GM18909 (cell line): ENCODE measurements around the gene INPP4B.

Source experiments
- ATAC-seq: cut with Tn5 transposase; IDR thresholded peaks from one replicate; pipeline ENCODE4 v1.9.1; 2021; ENCODE audit warnings: mild to moderate bottlenecking; ENCODE audit not compliant: unreplicated experiment, poor library complexity

Gene INPP4B

DNA sequence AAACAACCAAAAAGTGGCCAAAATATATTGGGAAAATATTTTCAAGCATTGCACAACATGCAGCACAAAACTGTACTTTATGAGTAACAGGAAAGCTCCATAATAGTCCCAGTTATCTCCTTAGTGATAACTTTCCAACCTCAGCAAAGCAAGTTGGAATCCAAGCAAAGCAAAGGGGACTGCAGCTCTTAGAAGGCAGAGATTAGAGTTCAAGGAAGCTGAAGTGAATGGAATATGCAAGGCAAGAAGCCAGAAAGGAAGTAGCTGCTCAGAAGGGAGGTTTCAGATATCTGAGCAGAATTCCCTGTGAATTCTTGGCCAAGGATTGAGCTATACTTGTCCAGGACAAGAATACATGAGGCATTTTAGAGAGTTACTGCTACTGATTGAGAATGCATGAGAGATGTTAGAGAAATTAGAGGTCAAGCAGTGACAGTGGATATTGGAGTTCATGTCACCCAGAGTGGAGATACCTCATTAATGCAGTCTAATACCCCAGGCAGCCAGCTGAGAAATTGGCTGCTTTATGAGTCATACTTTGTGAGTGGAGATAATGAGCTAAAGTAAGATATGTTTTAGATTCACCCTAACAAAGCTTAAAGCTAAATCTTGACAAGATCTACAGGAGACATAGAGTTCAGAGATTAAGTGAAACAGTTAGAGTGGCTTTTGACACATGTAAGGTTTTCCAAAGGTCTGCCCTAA lies 102.8 kb downstream of the INPP4B start:
- no peak for ATAC-seq

DNA sequence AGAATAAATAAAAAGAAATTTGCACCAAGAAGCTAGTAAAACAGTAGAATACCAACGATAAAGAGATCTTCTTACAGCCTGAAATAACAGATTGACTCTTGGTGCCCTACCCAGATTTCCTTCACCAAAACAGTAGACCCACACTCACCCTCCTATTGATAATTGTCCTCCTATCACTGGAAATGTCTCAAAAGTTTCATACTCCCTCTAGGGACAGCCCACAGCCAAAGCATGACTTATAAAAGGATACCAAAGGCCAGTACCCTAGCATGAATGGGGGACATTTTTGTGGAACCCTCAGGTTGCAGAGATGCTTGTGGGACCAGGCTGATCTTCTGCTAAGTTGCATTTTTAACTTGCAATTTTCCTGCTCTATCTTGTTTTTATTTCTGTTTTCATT lies 104.1 kb downstream of the INPP4B start:
- no peak for ATAC-seq

DNA sequence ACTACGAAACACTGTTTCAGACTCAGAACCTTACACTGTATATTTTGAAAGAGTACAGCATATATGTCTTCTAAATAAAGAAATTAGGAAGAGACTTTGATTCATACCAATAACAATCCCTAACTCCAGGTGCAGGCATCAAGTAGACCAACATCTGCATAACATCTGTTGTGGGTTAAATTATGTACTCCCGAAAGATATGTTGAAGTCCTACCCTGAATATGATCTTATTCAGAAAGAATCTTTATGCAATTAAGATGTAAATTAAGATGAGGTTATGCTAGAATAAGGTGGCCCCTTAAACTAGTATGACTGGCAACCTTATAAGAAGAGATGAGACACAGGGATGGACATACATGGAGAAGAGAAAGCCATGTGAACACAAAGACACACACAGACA lies 117.9 kb downstream of the INPP4B start:
- no peak for ATAC-seq

DNA sequence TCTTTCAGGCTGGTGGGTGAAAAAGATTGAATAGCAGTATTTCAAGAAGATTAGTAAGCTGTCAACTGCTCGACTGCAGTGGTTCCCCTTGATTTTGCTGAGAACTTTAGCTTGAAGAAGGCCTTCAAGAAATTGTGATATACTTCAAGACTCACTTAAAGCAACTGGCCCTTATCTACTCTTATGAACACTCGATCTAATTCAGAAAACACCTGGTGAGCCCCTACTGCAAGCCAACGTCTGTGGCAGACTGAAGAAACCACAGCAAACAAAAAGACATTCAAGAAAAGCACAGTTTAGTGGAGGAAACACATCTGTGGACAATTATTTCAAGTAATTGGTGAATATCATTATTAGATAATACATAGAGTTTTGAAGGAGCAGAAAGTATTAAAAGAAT lies 119.0 kb downstream of the INPP4B start:
- no peak for ATAC-seq

DNA sequence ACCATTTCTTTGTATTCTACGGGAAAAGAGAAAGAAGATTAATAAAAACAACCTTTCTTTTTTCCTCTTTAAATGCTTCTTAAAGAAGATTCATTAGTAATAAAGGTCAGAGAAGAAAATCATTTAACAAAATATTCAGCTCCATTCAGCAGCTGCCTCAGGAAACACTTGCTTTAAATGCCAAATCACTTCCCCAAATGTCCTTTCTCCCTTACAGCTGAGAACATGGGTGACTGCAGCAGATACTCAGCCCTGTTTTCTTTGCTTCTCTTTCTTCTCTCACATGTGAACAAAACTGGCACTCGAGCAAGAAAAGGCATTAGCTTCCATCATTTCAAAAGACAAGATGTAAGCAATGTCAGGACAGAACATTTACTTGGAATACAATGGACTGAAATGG lies 120.2 kb downstream of the INPP4B start:
- no peak for ATAC-seq

DNA sequence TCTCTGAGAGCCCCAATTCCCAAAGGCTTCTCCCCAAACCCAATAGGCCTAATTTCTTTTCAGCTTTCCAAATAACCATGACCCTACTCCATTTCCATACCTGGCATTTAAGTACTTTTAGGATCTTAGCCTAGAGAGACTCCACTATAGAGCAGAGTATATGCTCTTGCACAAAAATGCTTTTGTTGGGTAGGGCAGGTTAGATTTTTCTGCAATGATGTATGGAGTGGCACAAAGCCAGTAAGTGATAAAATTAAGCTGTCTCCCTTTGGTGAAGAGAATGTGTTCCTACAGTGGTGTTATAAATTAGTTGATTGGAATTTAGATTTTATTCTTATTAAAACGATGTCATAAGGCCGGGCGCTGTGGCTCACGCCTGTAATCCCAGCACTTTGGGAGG lies 124.9 kb downstream of the INPP4B start:
- ATAC-seq, result no peak

DNA sequence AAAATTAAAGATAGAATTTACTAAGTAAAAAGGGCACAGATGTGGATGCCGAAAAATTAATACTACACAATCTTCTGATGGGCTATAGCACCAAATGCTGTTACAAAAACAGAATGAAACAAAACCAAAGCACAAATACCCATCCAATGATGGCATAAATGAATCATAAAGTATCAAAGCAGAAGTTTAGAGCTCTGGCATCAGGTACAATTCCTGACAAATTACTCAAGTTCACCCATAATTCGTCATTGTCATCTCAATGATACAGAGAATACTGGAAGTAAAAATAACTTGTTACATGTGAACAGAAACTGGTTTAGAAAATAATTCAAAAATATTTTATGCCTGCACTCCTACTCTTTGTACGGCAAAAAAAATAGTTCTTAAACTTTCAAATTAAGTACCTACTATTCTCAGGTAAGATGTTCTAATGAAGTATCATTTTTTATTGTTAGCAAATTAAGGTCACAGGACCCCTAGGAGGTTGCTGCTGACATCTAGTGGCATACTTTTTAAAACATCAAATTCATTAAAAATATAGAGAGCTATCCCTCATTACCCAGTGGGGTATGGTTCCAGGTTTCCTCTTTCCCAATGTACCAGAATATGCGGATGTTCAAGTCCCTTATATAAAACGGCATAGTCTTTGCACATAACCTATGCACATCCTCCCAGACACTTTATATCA lies 126.1 kb downstream of the INPP4B start:
- no peak for ATAC-seq

DNA sequence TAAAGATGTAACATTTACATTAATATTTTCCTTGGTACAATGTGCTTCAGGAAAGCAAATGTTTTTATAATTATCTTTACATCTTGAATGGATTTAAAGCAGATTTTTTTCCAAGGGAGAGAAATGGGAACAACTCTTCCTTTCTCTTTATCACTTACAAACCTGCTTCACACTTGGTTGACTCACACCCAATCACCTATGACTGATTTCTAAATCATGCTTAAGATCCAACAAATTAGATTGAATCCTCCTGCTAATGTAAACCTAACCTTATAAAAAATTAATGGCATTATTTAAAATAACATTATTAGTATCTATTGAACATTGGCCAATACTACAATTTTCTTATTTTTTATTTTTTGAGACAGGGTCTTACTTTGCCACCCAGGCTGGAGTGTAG lies 127.1 kb downstream of the INPP4B start:
- no peak for ATAC-seq

DNA sequence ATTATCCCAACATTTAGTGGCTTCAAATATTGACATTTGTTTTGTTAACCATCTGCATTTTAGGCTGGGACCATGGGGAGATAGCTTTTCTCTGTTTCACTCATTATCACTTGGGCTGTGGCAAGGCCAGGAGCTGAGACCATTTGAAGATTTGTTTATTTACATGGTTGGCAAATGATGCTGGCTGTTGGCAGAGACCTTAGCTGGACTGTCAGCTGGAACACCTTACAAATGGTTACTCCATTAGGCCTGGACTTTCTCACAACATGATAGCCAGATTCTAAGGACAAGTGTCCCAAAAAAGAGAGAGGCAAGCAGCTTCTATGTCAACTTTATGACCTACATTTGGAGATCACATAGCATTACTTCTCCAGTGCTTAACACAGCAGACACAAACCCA lies 130.4 kb downstream of the INPP4B start:
- ATAC-seq, result no peak

DNA sequence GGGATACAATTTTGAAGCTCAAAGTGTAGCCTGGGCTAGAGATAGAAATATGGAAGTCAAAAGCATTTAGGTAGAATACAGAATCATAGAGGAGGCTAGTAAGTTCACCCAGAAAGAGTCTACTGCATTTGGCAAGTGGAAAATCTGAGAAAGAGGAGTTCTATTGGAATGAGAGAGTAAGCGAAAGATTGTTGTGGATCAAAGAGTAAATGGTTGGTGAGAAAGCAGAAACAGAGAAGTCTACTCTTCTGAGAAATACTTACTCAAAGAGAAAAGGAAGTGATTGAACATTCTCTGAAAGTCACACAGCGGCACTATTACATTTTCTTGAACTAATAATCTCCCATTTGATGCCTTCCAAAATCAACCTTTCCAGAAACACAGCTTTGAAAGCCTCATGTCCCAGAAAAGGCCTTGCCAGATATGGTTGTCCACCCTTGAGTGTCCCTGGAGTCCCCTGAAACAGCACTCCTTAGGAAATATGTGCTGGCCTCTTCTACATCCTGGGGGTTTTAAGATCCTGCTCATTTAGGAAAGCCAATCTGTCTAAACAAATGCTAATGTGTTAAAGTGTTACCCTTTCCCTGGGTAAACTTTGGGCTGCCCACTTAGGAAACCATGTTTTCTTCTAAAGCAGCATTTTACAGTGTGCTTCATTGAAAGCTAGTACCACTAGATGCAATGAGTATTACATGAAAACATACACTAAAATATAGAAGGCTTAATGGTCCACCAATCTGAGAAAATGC lies 132.6 kb downstream of the INPP4B start:
- no peak for ATAC-seq

DNA sequence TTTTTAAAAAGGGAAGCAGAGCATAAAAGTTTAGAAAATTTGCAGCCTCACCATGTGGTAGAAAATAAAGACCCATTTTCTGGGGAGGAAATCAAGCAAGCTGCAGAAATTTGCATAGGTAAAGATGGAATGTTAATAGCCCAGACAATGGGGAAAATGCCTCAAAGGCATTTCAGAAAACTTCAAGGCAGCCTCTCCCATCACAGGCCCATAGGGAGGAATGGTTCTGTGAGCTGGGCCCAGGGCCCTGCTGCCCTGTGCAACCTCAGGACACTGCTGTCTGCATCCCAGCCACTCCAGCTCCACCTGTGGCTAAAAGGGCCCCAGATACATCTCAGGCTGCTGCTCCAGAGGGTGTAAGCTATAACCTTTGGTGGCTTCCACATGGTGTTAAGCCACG lies 137.9 kb downstream of the INPP4B start:
- ATAC-seq, result no peak

DNA sequence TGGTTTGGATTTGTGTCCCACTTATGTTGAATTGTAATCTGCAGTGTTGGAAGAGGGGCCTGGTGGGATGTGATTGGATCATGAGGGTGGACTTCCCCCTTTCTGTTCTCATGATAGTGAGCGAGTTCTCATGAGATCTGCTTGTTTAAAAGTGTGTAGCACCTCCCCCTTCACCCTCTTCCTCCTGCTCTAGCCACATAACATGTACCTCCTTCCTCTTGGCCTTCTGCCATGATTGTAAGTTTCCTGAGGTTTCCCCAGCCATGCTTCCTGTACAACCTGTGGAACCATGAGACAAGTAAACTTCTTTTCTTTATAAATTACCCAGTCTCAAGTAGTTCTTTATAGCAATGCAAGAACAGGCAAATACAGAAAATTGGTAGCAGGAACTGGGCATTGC lies 138.7 kb downstream of the INPP4B start:
- no peak for ATAC-seq

DNA sequence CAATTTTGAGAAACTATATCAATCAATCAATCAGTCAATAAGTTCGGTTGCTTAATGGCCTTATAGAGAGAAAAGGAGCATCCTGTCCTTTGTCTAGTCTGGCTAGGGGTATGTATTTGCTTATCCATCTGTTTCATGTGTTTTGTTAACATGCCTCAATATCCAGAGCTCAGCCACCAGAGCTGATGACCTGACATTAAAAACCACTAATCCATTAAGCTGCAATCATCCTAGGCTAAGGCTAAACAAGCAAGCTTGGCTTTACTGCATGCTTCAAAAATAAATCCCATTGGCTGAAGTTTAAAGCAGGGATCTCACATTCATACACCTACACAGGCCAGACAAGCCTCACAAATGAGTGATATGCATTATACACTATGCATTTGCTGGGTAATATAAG lies 139.7 kb downstream of the INPP4B start:
- no peak for ATAC-seq

DNA sequence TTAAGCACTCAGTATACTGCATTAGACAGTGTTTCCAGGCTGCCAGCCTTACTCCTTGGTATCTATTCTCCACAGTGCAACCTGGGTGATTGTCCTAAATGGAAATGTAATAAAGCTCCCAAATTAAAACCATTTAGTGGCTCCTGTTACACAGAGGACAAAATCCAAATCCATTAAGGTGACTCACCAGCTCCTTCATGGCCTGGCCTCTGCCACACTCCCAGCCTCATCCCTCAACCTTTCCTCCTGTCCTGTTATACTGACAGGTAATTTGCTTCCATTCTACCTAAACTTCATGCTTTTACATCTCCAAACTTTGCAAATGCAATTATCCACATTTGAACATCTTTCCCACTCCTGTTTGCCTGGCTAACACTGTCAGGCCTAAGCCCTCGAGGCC lies 140.3 kb downstream of the INPP4B start:
- no peak for ATAC-seq

DNA sequence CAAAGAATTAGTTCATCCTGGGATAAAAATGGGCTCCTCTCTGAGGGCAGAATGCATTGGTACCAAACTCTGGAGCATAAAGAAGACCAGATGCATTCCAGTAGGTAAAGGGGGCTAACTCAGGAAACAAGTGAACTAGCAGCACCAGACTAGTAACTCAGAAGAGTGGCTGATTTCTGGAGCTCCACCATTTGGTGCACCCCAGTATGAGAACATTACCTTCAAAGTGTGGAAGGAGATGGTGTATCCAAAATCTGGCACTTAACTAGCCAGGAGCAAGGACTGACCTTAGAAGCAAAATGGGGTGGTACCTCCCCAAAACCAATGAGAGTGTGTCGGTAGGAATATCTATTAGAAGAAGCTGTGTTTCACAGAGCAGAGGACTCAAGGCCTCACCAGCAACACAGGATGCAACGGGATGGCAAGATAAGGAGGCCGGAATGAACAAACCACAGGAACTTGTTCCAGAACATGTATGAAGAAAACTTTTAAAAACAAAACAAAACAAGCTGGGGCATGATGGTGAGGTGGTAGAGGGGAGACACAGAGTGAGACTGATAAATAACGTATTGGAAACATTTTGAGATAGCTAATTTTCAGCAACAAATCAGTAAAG lies 142.3 kb downstream of the INPP4B start:
- no peak for ATAC-seq

DNA sequence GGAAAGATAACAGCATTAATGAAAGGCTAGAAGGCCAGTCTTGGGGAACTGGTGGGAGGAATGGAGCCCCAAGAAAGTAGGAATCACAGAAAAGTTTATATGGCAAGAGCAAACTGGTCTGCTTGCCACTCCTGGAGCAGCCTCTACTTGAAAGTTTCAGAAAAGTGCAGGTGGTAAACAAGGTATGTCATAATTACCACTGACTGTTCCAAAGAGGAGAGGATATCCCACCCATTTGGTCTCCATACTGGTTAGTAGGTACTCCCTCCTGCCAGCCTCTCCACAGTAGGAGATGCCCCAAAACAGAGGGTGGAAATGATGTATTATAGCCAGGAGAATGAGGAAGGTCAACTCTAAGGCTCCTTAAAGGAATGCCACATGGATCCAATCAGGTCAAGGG lies 145.1 kb downstream of the INPP4B start:
- ATAC-seq, result no peak

DNA sequence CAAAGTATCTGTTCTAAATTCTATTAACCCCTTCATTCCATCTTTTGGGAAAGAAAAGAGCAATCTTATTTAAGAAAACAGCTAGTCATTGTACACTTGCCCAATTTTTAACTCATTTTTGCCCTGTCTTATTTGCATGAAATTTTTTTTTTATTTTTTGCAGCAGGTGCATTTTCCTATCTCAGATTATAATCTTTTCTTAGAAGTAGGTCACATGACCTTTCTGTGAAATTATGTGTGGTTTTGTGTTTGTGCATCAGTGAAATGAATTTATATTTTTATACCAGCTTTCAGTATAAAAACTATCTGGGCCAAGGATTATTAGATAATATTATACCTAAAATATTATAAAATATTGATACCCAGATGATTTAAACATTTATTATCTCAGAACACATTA lies 145.6 kb downstream of the INPP4B start:
- ATAC-seq, result no peak

DNA sequence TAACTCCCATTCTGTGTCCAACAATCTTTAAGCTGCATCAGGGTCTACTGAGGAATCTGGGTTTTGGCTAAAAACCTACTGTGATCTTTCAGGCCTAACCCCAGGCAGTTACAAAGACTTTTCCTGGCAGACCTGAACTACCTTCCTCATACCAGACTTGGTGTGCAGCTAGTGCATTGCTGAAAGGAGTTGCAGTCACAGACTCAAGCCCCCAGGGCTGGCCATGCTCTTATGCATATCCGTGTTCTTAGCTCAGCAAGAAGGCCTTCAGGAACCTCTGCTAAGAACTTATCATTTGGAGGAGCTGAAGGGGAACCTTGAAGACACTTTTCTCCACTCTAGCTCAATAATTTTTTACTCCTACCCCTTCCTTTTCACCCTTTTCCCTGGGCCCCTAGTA lies 147.5 kb downstream of the INPP4B start:
- no peak for ATAC-seq

DNA sequence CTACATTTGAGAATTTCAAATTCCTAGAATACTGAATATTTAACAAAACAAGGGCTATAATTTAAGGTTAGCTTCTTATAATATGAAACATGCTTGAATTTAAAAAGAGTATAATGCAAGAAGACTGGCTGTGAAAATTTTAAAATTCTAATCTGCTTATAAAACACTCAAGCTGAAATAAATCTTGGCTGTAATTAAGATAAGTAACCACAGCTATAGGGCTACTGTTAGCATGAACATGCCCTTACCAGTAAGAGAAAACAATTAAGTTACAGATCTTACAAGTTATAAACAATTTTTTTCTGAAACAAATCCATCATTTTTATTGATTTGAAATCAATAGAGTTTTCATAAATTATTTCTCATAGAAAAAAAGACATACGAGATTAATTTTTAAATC lies 148.2 kb downstream of the INPP4B start:
- ATAC-seq, result no peak

DNA sequence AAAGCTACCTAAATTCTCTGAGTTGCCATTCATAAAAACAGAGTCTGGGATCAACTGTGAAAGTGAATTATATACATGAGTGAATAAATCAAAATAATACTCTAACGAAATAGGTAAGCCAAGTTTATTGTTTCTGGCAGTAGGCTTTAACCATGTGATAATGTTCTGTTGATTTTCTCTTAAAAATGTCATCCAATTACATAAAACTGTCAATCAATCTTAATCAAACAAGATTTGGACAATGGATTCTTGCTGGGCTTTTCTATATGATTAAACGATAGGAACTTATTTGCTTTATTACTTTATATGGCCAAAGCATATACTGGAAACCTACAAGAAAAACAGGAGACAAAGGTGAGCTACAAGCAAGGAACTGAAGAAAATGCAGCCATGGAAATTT lies 148.8 kb downstream of the INPP4B start:
- no peak for ATAC-seq
